NB4 (cell line): ENCODE results near the gene LRRN1.

Experiments
- DNase-seq: peaks from one replicate; pipeline ENCODE4 v3.0.0; 2010; ENCODE audit warnings: low read depth
- H3K4me3 ChIP-seq: one replicate; pipeline ENCODE4 v1.5.1; 2011; ENCODE audit warnings: mild to moderate bottlenecking, low read depth, low read length, moderate library complexity
- MYC ChIP-seq: IDR thresholded peaks from 2 replicates; pipeline ENCODE4 v1.6.1; 2011; ENCODE audit warnings: low read depth, low read length
- POLR2A ChIP-seq: IDR thresholded peaks from 2 replicates; pipeline ENCODE4 v1.6.1; 2011; ENCODE audit warnings: mild to moderate bottlenecking; ENCODE audit not compliant: insufficient read length; ENCODE audit errors: extremely low read depth
- TF ChIP-seq, protein P1 (sequence below): IDR thresholded peaks from one replicate; pipeline ENCODE4 v1.5.1; 2012; ENCODE audit warnings: low read depth, low read length
- TF ChIP-seq, protein P2 (sequence below): IDR thresholded peaks from 2 replicates; pipeline ENCODE4 v1.6.1; 2011; ENCODE audit warnings: low read depth, low read length

The LRRN1 gene

GRCh38 chr3:3851621-3852323 lies 52.5 kb downstream of the LRRN1 start:
- TF ChIP-seq, protein P1, sequence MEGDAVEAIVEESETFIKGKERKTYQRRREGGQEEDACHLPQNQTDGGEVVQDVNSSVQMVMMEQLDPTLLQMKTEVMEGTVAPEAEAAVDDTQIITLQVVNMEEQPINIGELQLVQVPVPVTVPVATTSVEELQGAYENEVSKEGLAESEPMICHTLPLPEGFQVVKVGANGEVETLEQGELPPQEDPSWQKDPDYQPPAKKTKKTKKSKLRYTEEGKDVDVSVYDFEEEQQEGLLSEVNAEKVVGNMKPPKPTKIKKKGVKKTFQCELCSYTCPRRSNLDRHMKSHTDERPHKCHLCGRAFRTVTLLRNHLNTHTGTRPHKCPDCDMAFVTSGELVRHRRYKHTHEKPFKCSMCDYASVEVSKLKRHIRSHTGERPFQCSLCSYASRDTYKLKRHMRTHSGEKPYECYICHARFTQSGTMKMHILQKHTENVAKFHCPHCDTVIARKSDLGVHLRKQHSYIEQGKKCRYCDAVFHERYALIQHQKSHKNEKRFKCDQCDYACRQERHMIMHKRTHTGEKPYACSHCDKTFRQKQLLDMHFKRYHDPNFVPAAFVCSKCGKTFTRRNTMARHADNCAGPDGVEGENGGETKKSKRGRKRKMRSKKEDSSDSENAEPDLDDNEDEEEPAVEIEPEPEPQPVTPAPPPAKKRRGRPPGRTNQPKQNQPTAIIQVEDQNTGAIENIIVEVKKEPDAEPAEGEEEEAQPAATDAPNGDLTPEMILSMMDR, result no peak
- TF ChIP-seq POLR2A (no peak), MYC (no peak)
- TF ChIP-seq, protein P2, sequence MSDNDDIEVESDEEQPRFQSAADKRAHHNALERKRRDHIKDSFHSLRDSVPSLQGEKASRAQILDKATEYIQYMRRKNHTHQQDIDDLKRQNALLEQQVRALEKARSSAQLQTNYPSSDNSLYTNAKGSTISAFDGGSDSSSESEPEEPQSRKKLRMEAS, result no peak
- no peak overlapping the region for H3K4me3 ChIP-seq
- DNase-seq, result peak; percentile 5

- peak; percentile 2 for DNase-seq
- H3K4me3 ChIP-seq, result no peak overlapping the region
- TF ChIP-seq MYC (no peak), POLR2A (no peak)
- TF ChIP-seq, protein P2, result no peak
- TF ChIP-seq, protein P1, result no peak
Measured at GRCh38 chr3:3853544-3853943, 54.3 kb downstream of the LRRN1 start.

DNA sequence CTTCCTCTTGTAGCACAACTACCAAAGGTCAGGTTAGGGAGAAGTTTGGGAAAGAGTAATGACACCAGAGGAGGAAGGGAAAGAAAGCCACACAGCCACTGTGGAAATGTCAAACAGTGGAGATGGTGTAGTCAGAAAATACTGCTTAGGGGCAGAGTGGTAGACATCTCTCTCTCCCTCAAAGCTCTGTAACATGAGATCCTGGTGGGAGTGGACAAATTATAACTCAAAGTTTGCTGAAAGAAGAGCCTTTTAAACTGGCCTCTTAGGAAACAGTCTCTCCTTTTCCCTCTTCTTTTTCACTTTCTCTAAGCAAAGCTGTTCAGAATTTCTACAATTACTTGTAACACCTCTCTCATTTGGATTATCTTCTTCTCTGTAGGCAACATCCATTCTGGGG lies 55.8 kb downstream of the LRRN1 start:
- no peak for TF ChIP-seq MYC
- TF ChIP-seq, protein P2, result no peak
- no peak overlapping the region for H3K4me3 ChIP-seq
- no peak for DNase-seq

GRCh38 chr3:3860235-3860634 lies 61.0 kb downstream of the LRRN1 start:
- DNase-seq, result no peak
- H3K4me3 ChIP-seq, result no peak overlapping the region
- TF ChIP-seq MYC, result no peak
- TF ChIP-seq, protein P2, result no peak
- TF ChIP-seq, protein P1, result no peak
- TF ChIP-seq POLR2A, result no peak

DNA sequence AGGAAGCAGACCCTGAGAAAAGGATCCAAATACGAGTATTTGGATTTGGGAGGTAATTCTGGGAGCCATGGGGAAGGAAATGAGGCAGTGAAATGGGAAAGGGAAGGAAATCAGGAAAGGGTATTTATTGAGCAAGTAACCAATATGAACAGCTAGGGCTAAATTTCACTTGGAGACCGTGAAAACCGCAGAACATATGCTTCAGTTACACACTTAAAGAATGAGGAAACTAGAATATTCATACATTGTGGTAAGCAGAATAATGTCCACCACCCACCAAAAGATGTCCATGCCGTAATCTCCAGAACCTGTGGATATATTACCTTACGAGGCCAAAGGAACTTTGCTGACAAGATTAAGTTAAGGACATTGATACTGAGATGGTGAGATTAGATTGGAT lies 63.3 kb downstream of the LRRN1 start:
- DNase-seq, result no peak
- TF ChIP-seq, protein P2, result no peak
- no peak for TF ChIP-seq MYC
- TF ChIP-seq, protein P1, result no peak
- no peak for TF ChIP-seq POLR2A
- H3K4me3 ChIP-seq, result no peak overlapping the region

GRCh38 chr3:3875491-3875890 lies 76.3 kb downstream of the LRRN1 start:
- no peak overlapping the region for H3K4me3 ChIP-seq
- no peak for DNase-seq
- TF ChIP-seq, protein P1, result no peak
- TF ChIP-seq, protein P2, result no peak
- no peak for TF ChIP-seq MYC
